B cell (primary cell): ENCODE results near the gene RPTOR. TPM values are rescaled to one million over a fixed set of nuclear protein-coding genes. Genes with fewer than 3 reads are reported as not detected.

Experiments
- ATAC-seq: fragments of 200-7000 bp; cut with Tn5 transposase; one replicate; pipeline ENCODE4 v1.10.0; 2021; ENCODE audit warnings: low read depth, mild to moderate bottlenecking, moderate number of reproducible peaks, moderate library complexity
- CTCF ChIA-PET: fragments of 350-600 bp; sonication (Branson Sonifier 250); formaldehyde crosslinking; loops from one replicate; lab custom pipeline; 2021; ENCODE audit warnings: antibody characterized with exemption, inconsistent platforms; lab: Charles Lee
- POLR2A ChIA-PET: fragments of 350-600 bp; sonication (Branson Sonifier 250); formaldehyde crosslinking; loops from one replicate; lab custom pipeline; 2021; ENCODE audit warnings: antibody characterized with exemption; lab: Charles Lee
- DNase-seq: peaks from one replicate; pipeline ENCODE4 v3.0.0; 2013
- H2AFZ ChIP-seq: 2 replicates; pipeline ENCODE4 v1.6.1; 2012; ENCODE audit warnings: mild to moderate bottlenecking, low read depth, low read length; ENCODE audit not compliant: insufficient read depth, poor library complexity, severe bottlenecking
- H3K27ac ChIP-seq, 2 donors: 1 replicate in 1 of 2; 2 replicates in 1 of 2; pipeline ENCODE4 v1.5.1; 2012 to 2013; ENCODE audit warnings: low read length in 2 of 2, mild to moderate bottlenecking in 2 of 2, moderate library complexity in 1 of 2
- H3K27me3 ChIP-seq, 4 experiments: fragments of 200-600 bp in 1 of 4; sonication (generic) in 1 of 4; replicated peaks in 1 of 4; 1 replicate in 2 of 4; 2 replicates in 2 of 4; pipeline versions ENCODE4 v1.6.1 to v1.7.0; 2013 to 2016; ENCODE audit warnings: low read length in 3 of 4, mild to moderate bottlenecking in 2 of 4, mixed read lengths in 1 of 4, moderate library complexity in 1 of 4; ENCODE audit not compliant: insufficient read depth in 4 of 4, control insufficient read depth in 3 of 4; ENCODE audit errors: control extremely low read depth in 1 of 4
- H3K36me3 ChIP-seq, 2 experiments: replicated peaks in 1 of 2; 1 replicate in 1 of 2; 2 replicates in 1 of 2; pipeline versions ENCODE4 v1.6.1 to v1.7.1; 2013; ENCODE audit warnings: low read length in 1 of 2; ENCODE audit not compliant: insufficient read depth in 2 of 2, control insufficient read depth in 1 of 2; ENCODE audit errors: control extremely low read depth in 1 of 2, extremely low read depth in 1 of 2
- H3K4me1 ChIP-seq, 2 donors: fragments of 200-600 bp in 1 of 2; sonication (generic) in 1 of 2; 1 replicate in 1 of 2; 2 replicates in 1 of 2; pipeline versions ENCODE4 v1.5.1 to v1.6.1; 2013 to 2017; ENCODE audit warnings: low read length in 2 of 2; ENCODE audit not compliant: control insufficient read depth in 2 of 2, insufficient read depth in 2 of 2
- H3K4me2 ChIP-seq: replicated peaks from 2 replicates; pipeline ENCODE3; 2012; ENCODE audit warnings: mild to moderate bottlenecking, low read depth, low read length; ENCODE audit not compliant: poor library complexity, severe bottlenecking
- H3K4me3 ChIP-seq, 5 experiments: fragments of 200-600 bp in 1 of 5; sonication (generic) in 1 of 5; 1 replicate in 3 of 5; 2 replicates in 2 of 5; pipeline versions ENCODE4 v1.5.1 to v1.7.0; 2011 to 2016; ENCODE audit warnings: low read length in 4 of 5, mild to moderate bottlenecking in 4 of 5, low read depth in 2 of 5, control low read depth in 1 of 5, moderate library complexity in 1 of 5; ENCODE audit not compliant: insufficient read depth in 1 of 5; ENCODE audit errors: control extremely low read depth in 1 of 5, extremely low read depth in 1 of 5
- H3K79me2 ChIP-seq: fragments of 200-600 bp; sonication (generic); one replicate; pipeline ENCODE4 v1.6.0; 2016; ENCODE audit warnings: low read length; ENCODE audit not compliant: control insufficient read depth, insufficient read depth
- H3K9ac ChIP-seq: fragments of 200-600 bp; sonication (generic); 2 replicates; pipeline ENCODE4 v1.6.1; 2017; ENCODE audit warnings: mild to moderate bottlenecking, low read length, moderate library complexity
- H3K9me3 ChIP-seq, 3 donors: one replicate each; pipeline versions ENCODE4 v1.6.1 to v1.7.1; 2013; ENCODE audit warnings: low read length in 2 of 3; ENCODE audit not compliant: control insufficient read depth in 2 of 3, insufficient read depth in 1 of 3; ENCODE audit errors: control extremely low read depth in 1 of 3
- H4K20me1 ChIP-seq: 2 replicates; pipeline ENCODE4 v1.6.0; 2012; ENCODE audit warnings: mild to moderate bottlenecking, low read length; ENCODE audit not compliant: insufficient read depth, control insufficient read depth, poor library complexity, severe bottlenecking
- H3K27ac Mint-ChIP-seq: one replicate; pipeline ENCODE4 v1.8.0; 2021; ENCODE audit warnings: mixed read lengths
- H3K27me3 Mint-ChIP-seq: one replicate; pipeline ENCODE4 v1.8.0; 2021; ENCODE audit warnings: mixed read lengths
- H3K4me1 Mint-ChIP-seq: one replicate; pipeline ENCODE4 v1.8.0; 2021; ENCODE audit warnings: mixed read lengths
- H3K4me3 Mint-ChIP-seq: one replicate; pipeline ENCODE4 v1.8.0; 2021; ENCODE audit warnings: mixed read lengths
- H3K9me3 Mint-ChIP-seq: one replicate; pipeline ENCODE4 v1.8.0; 2022; ENCODE audit warnings: mixed read lengths; ENCODE audit not compliant: insufficient read depth
- CTCF ChIP-seq: fragments of 200-600 bp; IDR thresholded peaks from one replicate; pipeline ENCODE4 v1.8.0; 2022; ENCODE audit warnings: antibody characterized with exemption, mild to moderate bottlenecking
- EZH2 ChIP-seq: IDR thresholded peaks from 2 replicates; pipeline ENCODE4 v1.6.1; 2012; ENCODE audit warnings: borderline replicate concordance, low read depth, mild to moderate bottlenecking, moderate library complexity, low read length; ENCODE audit not compliant: insufficient read depth, poor library complexity, severe bottlenecking
- WGBS: methylation state at CpG from one replicate; pipeline ENCODE4 v1.1.5; 2013; ENCODE audit warnings: missing lambda C conversion rate; ENCODE audit not compliant: insufficient coverage; 5-methylcytosine and 5-hydroxymethylcytosine counted together
- intact Hi-C: fragments of 100-400 bp; cut with micrococcal nuclease; formaldehyde crosslinking; loops from one replicate; pipeline ENCODE4 v1.10.0; 2022
- polyA plus RNA-seq: library from polyadenylated mRNA; depleted of rRNA; stranded (reverse); fragments of >200 nt; gene quantifications from 2 replicates; pipeline ENCODE4 v1.2.3, GENCODE V29; 2012
- total RNA-seq, 2 donors: library from RNA; stranded (reverse); fragments of 120-200 nt in 1 of 2; gene quantifications; 1 replicate in 1 of 2; 2 replicates in 1 of 2; pipeline versions ENCODE4 v1.2.3 to v1.2.4, GENCODE V29; 2013 to 2022

Gene RPTOR
- total and polyA plus RNA-seq, 2 donors (not counting 1 experiment from before 2014, with no cell fraction given), result 13.4 to 58.8 TPM

GRCh38 chr17:80594431-80595269 lies 50.0 kb downstream of the RPTOR start:
- ChIA-PET CTCF (interaction anchor here (1.7 kb wide), 1 partner anchor 19 kb away, joined by 7 read pairs; no protein-coding TSS in a partner anchor), POLR2A (no interaction called here)
- no peak overlapping the region for H3K4me3 Mint-ChIP-seq
- Histone ChIP-seq H3K27me3 (no peaks in the 10 kb centered on the region), H2AFZ (no peak overlapping the region), H3K36me3 (no peaks in the 10 kb centered on the region), H3K79me2 (peaks cover 95% of the 10 kb centered on the region), H3K9me3 (no peaks in the 10 kb centered on the region), H3K9ac (no peak overlapping the region), H3K4me1 (peaks cover 0 to 5% of the 10 kb centered on the region in 2 donors), H3K4me3 (no peak overlapping the region), H4K20me1 (peaks cover 76% of the 10 kb centered on the region), H3K4me2 (no peak overlapping the region), H3K27ac (no peak overlapping the region)
- TF ChIP-seq CTCF, result no peak
- TF ChIP-seq EZH2, result no peak
- H3K4me1 Mint-ChIP-seq, result peaks cover 41% of the 10 kb centered on the region
- WGBS, result 97% methylated on average over 5 of the region's 9 CpGs
- ATAC-seq, result no peak
- intact Hi-C loops, result no loop called here
- DNase-seq, result no peak
- H3K9me3 Mint-ChIP-seq, result no peaks in the 10 kb centered on the region
- H3K27me3 Mint-ChIP-seq, result no peaks in the 10 kb centered on the region
- no peak overlapping the region for H3K27ac Mint-ChIP-seq
